Neutrophil (primary cell): Measurements from ENCODE around the gene USP11.

Experiments
- H3K27ac ChIP-seq: fragments of 200-600 bp; sonication (generic); 2 replicates; pipeline ENCODE4 v1.5.1; 2016; ENCODE audit warnings: mild to moderate bottlenecking, moderate library complexity
- H3K27me3 ChIP-seq: fragments of 200-600 bp; sonication (generic); 2 replicates; pipeline ENCODE4 v1.6.0; 2016; ENCODE audit warnings: mild to moderate bottlenecking
- H3K36me3 ChIP-seq: fragments of 200-600 bp; sonication (generic); 2 replicates; pipeline ENCODE4 v1.5.1; 2017
- H3K4me1 ChIP-seq, 2 experiments: fragments of 200-600 bp in 1 of 2; sonication (generic) in 1 of 2; 1 replicate in 1 of 2; 2 replicates in 1 of 2; pipeline versions ENCODE4 v1.5.1 to v1.6.1; 2013 to 2016; ENCODE audit warnings: low read depth in 1 of 2, low read length in 1 of 2, mild to moderate bottlenecking in 1 of 2, moderate library complexity in 1 of 2; ENCODE audit not compliant: control insufficient read depth in 1 of 2, insufficient read depth in 1 of 2
- H3K4me3 ChIP-seq, 2 experiments: fragments of 200-600 bp in 1 of 2; sonication (generic) in 1 of 2; 1 replicate in 1 of 2; 2 replicates in 1 of 2; pipeline ENCODE4 v1.5.1; 2013 to 2016; ENCODE audit warnings: low read depth in 1 of 2, low read length in 1 of 2, mild to moderate bottlenecking in 1 of 2, moderate library complexity in 1 of 2
- H3K9me3 ChIP-seq: fragments of 200-600 bp; sonication (generic); 2 replicates; pipeline ENCODE4 v1.5.1; 2016
- CTCF ChIP-seq: fragments of 200-600 bp; sonication (generic); IDR thresholded peaks from 2 replicates; pipeline ENCODE4 v1.5.1; 2016; ENCODE audit warnings: antibody characterized with exemption

USP11 gene

GRCh38 chrX:47217852-47218279 is 14.9 kb upstream of the USP11 start:
- peaks cover 21 to 33% of the 10 kb centered on the region in 2 experiments for H3K4me1 ChIP-seq
- H3K4me3 ChIP-seq, result peak overlapping the region; percentile 69 to 92
- no peaks in the 10 kb centered on the region for H3K27me3 ChIP-seq
- peaks cover 37% of the 10 kb centered on the region for H3K36me3 ChIP-seq
- peak overlapping the region; percentile 99 for H3K27ac ChIP-seq
- no peak for TF ChIP-seq CTCF
- H3K9me3 ChIP-seq, result no peaks in the 10 kb centered on the region

- Histone ChIP-seq H3K27ac (peak within 1 kb of the TSS; percentile 99), H3K27me3 (no peaks in the 10 kb centered on the region), H3K4me1 (peaks cover 21 to 33% of the 10 kb centered on the region in 2 experiments), H3K36me3 (peaks cover 35% of the 10 kb centered on the region), H3K4me3 (peak within 1 kb of the TSS; percentile 69 to 92), H3K9me3 (no peaks in the 10 kb centered on the region)
- no peak for TF ChIP-seq CTCF
These were observed 14.4 kb upstream of the USP11 start, which contains the start of gene CDK16 for GRCh38 chrX:47218280-47218919. Gene CDK16 (plus strand): TSS chrX:47218681. CDS start chrX:47223558, 4,877 bp downstream.

- peak overlapping the region; percentile 99 for H3K27ac ChIP-seq
- H3K9me3 ChIP-seq, result no peaks in the 10 kb centered on the region
- H3K27me3 ChIP-seq, result no peaks in the 10 kb centered on the region
- peaks cover 35% of the 10 kb centered on the region for H3K36me3 ChIP-seq
- TF ChIP-seq CTCF, result no peak
- H3K4me3 ChIP-seq, result peak overlapping the region; percentile 69 to 92
- H3K4me1 ChIP-seq, result peaks cover 21 to 33% of the 10 kb centered on the region in 2 experiments
These were observed 13.6 kb upstream of the USP11 start for GRCh38 chrX:47218920-47219815.

GRCh38 chrX:47221756-47222155 is 11.1 kb upstream of the USP11 start:
- Histone ChIP-seq H3K36me3 (peaks cover 36% of the 10 kb centered on the region), H3K4me1 (peaks cover 21 to 32% of the 10 kb centered on the region in 2 experiments), H3K27ac (peak overlapping the region; percentile 33), H3K4me3 (no peak overlapping the region), H3K9me3 (no peaks in the 10 kb centered on the region), H3K27me3 (no peaks in the 10 kb centered on the region)
- no peak for TF ChIP-seq CTCF

GRCh38 chrX:47222751-47223350 is 10.0 kb upstream of the USP11 start:
- Histone ChIP-seq H3K27ac (no peak overlapping the region), H3K4me1 (peaks cover 14 to 23% of the 10 kb centered on the region in 2 experiments), H3K9me3 (no peaks in the 10 kb centered on the region), H3K36me3 (peaks cover 45% of the 10 kb centered on the region), H3K27me3 (no peaks in the 10 kb centered on the region), H3K4me3 (no peak overlapping the region)
- TF ChIP-seq CTCF, result no peak
